ENCODE measurements around the gene GLIS1.

The GLIS1 gene

GRCh38 chr1:53542551-53542950 is 196.4 kb downstream of the GLIS1 start:
- no peak for DNase-seq

GRCh38 chr1:53541761-53542550 is 197.0 kb downstream of the GLIS1 start:
- DNase-seq: peak; percentile 90

- DNase-seq: no peak
Measured at GRCh38 chr1:53541263-53541625, 197.7 kb downstream of the GLIS1 start.

GRCh38 chr1:53540604-53541262 is 198.2 kb downstream of the GLIS1 start:
- no peak for DNase-seq

- no peak for DNase-seq
Measured at GRCh38 chr1:53539711-53540603, 199.0 kb downstream of the GLIS1 start.

GRCh38 chr1:53539226-53539625 is 199.7 kb downstream of the GLIS1 start:
- DNase-seq: no peak

GRCh38 chr1:53536606-53537005 is 202.4 kb downstream of the GLIS1 start:
- DNase-seq: no peak

- DNase-seq: no peak
Measured at GRCh38 chr1:53535846-53536245, 203.1 kb downstream of the GLIS1 start.

- no peak for DNase-seq
Measured at GRCh38 chr1:53535226-53535625, 203.7 kb downstream of the GLIS1 start.

- DNase-seq: no peak
Measured at GRCh38 chr1:53532912-53533311, 206.1 kb downstream of the GLIS1 start.

- DNase-seq: no peak
Measured at GRCh38 chr1:53532377-53532776, 206.6 kb downstream of the GLIS1 start.

GRCh38 chr1:53530550-53530949 is 208.4 kb downstream of the GLIS1 start:
- no peak for DNase-seq

GRCh38 chr1:53529555-53529954 is 209.4 kb downstream of the GLIS1 start:
- no peak for DNase-seq

GRCh38 chr1:53527368-53527767 is 211.6 kb downstream of the GLIS1 start:
- DNase-seq: no peak

- DNase-seq: peak; percentile 77
Measured at GRCh38 chr1:53526451-53527101, 212.4 kb downstream of the GLIS1 start.

- DNase-seq: peak; percentile 24
Measured at GRCh38 chr1:53525595-53525994, 213.4 kb downstream of the GLIS1 start.

- DNase-seq: no peak
Measured at GRCh38 chr1:53524428-53525375, 214.3 kb downstream of the GLIS1 start.

- DNase-seq: peak; percentile 41
Measured at GRCh38 chr1:53521924-53522552, 216.9 kb downstream of the GLIS1 start.

GRCh38 chr1:53520481-53520880 is 218.5 kb downstream of the GLIS1 start:
- DNase-seq: no peak

GRCh38 chr1:53519421-53519820 is 219.5 kb downstream of the GLIS1 start:
- DNase-seq: peak; percentile 39

- no peak for DNase-seq
Measured at GRCh38 chr1:53518775-53519174, 220.2 kb downstream of the GLIS1 start.
